COLO829 (cell line): ENCODE measurements around the gene LMAN2L.

Experiments
- DNase-seq: peaks from one replicate; pipeline ENCODE4 v3.0.0; 2012; ENCODE audit warnings: low spot score

LMAN2L gene

DNA sequence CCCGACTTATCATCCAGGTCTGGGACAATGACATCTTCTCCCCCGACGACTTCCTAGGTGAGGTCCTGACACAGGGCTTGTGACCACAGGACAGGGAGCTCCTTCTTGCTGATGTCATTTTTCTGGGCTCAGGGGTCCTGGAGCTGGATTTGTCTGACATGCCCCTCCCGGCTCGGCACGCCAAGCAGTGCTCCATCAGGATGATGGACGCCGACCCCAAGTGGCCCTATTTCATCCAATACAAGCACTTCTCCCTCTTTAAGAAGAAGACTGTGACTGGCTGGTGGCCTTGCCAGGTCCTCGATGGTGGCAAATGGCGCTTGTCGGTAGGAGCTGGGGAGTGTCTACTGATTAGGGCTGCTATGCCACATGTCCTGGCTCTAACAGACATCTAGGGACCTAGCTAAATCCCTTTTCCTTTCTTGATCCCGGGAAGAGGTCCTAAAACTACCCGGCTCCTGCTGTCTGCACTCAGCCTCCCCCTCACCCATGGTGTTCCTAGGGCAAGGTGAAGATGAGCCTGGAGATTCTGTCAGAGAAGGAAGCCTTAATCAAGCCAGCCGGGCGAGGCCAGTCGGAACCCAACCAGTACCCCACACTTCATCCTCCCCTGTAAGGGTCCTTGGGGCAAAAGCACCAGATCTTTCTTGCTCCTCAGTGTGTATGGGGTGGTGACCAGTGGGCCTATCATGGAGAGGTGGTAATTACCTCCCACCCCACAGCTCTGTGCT, 36.7 kb downstream of the LMAN2L start:
- no peak for DNase-seq

DNA sequence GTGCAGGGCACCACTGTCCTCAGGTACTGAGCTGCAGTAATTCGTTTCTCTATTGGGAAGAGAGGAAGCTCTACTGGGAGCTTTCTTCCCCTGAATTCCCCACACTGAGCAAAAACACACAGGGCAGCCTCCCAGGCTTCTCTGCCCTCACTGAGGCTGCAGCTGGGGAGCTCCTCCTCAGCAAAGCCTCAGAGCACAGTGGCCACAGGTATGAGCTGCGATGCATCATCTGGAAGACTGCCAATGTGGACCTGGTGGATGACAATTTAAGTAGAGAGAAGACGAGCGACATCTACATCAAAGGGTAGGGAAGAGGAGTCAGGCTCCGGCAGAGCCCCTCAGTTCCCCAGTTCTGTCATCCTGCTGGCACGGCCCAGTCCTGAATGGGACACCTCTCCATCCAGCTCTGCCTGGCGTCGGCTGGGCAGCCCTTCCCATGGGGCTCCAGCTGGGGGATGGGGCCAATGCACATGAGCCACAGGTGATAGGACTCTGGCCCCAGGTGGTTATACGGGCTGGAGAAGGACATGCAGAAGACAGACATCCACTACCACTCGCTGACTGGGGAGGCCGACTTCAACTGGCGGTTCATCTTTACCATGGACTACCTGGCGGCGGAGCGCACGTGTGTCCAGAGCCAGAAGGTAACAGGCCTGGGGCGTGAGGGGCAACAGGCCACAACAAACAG, 37.6 kb downstream of the LMAN2L start:
- no peak for DNase-seq

DNA sequence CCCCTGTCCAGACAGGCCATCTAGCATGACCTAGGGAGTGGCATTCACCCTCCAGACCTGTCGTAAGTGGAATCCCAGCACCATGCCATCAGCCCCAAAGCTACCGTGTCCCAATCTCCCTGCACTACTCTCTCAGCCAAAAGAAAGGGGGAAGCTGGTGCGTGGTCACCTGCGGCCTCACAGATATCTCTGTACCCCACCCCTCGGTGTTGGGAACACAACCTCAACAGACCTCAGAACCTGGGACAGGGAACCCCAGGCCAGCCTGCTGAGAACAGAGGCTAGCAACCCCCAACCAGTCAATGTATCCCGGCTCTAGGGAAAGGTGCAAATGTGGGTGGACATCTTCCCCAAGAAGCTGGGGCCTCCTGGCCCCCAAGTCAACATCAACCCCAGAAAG, 38.2 kb downstream of the LMAN2L start:
- no peak for DNase-seq

DNA sequence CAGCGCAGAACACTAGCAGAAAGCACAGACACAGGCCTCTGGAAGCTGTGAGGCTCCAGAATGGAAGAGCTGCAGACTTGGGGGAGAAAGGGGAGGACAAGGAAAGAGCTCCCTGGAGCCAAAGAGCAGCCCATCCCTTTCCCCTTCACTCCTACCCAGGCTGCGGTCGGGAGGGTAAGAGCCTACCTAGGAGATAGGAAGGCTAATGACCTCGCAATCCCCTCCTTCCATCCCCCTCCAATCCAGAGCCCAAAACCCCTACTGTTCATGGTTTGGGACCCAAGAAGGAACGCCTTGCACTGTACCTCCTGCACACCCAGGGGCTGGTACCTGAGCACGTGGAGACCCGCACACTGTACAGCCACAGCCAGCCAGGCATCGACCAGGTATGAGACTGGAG, 39.8 kb downstream of the LMAN2L start:
- DNase-seq = no peak

DNA sequence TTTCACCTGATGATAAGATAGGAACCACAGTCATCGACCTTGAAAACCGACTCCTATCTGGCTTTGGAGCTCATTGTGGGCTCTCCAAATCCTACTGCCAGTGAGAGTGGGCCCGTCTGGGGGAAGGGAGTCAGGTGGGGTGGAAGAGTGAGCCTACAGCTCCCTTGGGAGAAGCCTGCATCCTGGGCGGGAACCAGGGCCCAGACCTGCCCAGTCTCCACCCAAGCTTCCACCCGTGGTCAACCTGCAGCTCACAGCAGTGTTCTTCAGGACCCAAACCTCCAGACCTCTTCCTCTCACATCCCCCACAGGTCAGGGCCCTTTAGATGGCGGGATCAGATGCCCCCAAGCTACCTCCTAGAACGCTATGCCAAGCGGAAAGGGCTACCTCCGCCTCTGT, 40.2 kb downstream of the LMAN2L start:
- DNase-seq = no peak

DNA sequence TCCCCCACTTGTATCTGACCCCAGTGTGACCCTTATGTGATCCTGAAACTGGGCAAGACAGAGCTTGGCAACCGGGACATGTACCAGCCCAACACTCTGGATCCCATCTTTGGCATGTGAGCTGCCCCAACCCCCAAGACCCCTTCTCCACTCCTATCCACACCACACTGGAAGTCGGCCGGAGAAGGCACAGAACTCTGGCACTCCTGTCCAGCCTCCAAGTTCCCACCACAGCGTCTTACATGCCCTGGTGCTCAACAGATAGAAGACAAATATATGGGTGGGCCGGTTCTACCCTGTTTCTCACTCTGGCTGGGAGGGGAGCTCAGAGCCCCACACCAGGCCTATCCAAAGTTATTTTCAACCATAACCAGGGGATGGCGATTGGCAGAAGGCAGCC, 40.8 kb downstream of the LMAN2L start:
- no peak for DNase-seq

DNA sequence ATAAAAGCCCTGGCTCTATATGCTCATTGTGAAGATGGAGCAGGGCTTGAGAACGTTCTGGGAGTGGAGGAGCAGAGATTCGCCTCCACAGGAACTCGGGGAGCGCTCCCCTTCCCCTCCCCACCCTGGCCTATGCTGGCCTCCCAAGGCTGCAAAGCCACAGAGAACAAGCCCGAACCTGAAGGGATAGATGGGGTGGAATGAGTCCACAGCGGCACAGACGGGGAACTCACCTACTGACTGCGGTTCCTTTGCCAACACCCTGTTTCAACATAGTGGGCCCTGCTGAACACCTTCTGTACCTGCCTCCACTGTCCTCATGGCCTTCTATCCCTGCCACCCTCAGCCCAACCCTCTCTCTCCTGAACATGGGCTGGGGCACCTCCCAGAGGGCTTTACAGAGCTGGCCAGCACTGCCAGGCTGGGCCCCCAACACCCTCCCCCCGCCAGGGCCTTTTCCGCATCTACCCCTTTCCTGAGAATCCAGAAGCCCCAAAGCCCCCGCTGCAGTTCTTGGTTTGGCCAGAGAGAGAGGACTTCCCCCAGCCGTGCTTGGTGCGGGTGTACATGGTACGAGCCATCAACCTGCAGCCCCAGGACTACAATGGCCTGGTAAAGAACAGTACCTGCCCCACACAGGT, 41.5 kb downstream of the LMAN2L start:
- no peak for DNase-seq

DNA sequence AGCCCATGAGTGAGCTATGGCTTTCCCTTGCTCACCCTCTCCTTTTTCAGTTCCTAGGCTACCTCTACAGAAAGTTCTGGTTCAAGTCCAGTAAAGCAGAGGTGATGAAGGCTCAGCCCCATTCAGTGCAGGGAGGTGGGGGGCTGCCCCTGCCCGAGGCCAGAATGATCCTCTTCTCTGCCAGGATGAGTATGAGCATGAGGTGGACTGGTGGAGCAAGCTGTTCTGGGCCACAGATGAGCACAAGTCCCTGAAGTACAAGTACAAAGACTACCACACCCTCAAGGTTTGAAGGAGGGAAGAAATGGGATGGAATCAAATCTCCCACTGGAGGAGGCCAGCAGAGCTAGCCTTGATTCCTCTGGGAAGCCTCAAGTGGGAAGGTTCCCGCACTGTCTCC, 42.4 kb downstream of the LMAN2L start:
- DNase-seq = no peak

DNA sequence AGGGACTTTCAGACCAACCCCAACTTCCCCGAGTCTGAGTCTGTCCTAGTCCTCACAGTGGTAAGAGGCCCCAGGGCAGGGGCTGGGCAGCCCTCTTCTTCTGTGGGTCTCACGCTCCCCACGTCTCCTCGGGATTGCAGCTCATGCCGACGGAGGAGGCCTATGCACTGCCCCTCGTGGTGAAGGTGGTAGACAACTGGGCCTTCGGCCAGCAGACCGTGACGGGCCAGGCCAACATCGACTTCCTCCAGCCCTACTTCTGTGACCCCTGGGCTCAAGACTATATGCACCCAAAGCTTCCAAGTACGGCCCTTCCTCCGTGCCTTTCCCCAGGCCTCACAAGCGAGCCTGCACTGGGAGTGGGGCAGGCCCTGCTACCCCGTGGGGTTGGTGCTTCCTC, 44.3 kb downstream of the LMAN2L start:
- no peak for DNase-seq

DNA sequence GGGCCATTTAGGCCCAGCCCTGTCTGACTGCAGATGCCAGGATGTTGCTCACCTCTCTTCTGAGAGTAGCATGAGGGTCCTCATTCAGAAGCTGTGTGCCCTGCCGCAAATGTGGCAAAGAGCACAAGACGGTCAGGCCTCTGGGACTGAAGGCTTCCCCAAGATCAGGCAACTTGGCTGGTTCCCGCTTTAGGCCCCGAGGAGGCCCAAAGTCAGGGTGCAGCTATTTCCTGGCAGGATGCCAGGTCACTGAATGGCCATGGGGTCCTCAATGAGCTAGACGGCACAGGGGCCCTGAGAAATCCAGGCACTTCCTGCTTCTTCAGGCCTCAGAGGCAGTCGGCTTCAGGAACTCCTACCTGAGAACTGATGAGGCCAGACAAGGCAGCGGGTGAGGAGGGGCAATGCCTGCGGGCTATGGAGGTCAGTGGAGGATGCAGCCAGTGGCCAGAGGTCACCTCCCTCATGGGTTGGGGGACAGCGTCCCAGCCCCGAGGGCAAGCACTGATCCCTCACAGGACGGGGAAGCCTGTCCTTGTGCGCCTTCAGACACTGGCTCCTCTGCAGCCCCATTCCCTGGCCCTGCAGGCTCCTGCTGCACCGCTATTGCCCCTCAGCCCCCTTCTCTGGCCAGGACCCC, 44.9 kb downstream of the LMAN2L start:
- no peak for DNase-seq

DNA sequence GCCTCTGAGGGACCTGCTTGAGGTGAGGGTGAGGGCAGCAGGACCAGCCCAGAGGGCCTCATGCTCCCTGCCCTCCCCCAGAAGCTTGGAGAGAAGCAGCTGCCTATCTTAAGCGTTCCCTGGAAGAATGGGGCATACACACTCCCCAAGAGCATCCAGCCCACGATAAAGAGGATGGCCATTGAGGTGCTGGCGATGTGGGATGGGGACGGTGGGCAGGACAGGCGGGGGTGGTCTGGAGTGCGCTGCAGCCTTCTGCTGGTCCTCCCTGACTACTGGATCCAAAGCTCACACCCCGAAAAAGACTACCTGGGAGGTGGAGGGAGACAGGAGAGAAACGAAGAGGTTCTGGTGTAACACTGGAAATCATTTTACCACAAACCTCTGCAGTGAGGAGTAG, 45.6 kb downstream of the LMAN2L start:
- no peak for DNase-seq

DNA sequence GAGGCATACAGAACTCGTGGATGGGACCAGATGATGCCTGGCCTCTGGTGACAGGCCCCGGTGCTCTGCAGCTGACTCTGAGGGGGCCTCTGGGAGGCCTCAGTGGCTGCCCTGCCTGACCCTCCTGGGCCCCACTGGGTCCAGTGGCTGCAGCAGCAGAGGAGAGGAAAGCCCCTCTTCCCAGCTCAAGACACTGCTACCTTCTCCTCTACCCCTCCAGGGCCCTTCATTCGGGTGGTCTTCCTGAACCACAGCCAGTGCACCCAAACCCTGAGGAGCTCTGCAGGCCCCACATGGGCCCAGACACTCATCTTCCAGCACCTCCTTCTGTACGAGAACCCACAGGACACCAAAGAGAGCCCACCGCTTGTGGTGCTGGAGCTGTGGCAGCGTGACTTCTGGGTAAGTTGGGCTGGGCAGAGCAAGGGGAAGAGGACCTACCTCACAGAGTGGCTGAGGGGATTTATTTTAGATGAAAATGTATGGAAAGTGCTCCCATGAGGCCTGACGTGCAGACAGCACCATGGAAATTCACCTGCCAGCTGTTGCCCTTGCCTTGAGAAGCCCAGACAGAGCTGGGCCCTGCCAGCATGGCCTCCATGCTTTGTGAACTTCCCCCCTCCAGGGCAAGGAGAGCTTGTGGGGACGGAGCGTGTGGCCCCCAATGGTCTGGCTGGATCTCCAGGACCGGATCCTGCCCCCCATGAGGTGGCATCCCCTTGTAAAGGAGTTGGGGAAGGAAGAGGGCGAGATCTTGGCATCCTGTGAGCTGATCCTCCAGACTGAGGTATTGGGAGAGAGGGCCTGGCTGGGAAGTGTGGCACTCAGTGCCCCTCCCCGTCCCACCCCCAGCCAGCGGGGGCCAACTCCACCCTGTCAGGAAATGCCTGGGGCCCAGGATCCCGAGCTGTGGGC, 46.3 kb downstream of the LMAN2L start:
- DNase-seq = no peak

DNA sequence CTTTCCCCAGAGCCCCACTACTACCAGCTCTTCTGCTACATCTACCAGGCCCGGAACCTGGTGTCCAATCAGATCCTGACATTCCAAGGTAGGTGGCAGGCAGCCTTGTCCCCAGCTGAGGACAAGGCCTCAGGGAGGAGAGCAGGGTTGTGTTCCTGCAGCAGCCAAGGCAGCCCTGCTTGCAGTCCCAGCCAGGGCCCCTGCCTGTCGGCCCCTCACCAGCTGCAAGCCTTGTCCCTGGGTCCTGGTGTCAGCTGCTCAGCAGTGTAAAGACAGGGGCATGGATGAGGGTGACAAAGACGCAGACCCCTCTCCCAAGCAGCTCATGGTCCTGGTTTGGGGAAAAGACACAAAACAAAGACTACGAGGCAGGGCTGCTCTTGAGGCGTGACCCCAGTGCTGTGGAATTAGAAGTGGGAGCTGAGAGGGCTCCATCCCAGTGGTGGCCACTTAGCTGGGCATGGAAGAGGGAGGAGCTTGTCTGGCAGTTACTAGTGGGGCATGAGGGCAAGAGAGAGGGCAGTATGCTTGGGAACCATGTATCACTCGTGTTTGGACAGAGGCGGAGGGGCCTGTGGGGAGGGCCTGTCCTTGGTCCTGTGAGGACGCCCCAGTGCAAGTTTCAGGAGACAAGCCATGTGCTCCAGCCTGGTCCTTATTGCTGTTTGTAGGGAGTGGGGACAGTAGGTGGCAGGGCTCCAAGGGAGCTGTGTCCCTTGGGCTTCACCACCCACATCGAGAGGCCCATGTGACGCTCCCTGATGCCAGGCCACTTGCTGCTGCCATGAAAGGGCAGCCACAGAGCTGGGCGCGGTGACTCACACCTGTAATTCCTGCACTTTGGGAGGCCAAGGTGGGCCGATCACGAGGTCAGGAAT, 47.5 kb downstream of the LMAN2L start:
- no peak for DNase-seq

DNA sequence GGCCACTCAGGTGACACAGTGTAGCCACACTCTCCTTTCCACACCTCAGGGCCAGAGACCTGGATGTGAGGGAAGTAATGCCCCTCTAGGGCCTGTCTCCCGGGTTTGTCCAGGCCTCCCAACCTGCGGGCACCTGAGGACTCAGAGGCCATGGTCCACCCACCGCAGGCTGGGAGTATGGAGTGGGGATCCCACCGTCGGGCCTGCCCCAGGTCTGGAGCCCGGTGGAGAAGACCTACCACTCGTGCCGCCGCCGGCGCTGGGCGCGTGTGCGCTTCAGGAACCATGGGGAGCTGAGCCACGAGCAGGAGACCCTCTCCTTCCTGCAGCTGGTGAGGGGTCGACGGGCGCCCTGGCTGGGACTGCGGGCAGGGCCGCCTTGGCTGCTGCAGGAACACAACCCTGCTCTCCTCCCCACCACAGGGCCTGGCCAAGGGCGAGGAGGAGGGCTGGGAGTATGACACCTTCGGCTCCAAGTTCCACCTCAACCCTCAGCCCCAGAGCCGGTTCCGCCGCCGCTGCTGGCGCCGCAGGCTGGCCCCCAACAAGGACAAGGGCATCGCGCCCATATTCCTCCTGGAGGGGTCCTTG, 48.7 kb downstream of the LMAN2L start:
- no peak for DNase-seq

DNA sequence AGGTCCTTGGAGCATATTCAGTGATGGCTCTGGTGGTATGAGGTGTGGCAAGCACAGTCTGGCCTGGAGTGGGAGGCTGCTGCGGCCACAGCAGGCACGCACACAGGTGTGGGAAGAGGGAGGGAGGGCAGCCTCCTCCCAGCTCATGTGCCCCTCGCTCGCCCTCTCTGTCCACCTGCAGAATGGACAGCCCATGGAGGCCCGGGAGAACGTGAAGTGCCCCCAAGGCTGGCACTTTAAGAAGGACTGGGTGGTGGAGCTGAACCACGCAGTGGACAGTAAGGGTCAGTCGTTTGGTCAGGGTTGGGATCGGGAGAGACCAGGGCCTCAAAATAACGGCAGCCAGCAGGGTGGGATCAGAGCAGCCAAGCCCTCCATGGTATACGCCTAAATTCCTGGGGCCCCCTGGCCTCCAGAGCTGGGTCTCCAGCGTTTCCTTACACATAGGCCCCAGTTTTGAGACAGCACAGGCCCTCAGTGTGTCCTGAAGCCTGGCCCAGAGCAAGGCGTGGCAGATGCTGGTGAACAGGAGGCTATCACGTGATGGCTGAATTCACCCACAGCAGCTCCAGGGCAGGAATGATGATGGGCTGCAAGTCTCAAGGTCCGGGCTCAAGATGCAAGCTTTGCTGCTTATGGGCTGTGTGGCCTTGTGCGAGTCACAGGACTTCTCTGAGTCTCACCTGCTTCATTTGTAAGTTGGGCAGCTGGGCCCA, 49.4 kb downstream of the LMAN2L start:
- DNase-seq = no peak

DNA sequence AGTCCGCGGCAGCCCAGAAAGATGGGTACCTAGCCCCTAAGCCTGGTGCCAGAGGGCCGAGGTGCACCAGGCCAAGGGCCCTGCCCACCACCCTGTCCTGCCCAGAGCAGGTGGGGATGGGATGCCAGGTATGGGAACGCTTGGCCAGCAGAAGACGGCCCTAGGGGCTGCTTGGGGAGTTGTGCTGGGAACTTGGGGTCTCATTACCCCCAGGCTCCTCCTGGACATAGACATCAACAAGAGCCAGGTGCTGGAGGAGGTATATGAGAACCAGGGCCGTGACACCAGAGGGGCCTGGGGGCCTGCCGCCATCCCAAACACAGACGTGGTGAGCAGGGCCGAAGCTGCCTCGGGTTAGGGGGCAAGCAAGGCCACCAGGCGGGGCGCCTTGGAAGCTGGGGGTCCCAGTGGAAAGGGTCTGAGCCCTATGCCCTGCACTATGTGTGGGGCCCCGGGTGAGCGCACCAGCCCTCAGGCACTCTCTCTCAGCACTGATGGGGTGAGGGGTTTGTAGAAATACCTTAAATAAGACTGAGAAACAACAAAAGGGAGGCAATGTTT, 50.4 kb downstream of the LMAN2L start:
- DNase-seq = no peak

DNA sequence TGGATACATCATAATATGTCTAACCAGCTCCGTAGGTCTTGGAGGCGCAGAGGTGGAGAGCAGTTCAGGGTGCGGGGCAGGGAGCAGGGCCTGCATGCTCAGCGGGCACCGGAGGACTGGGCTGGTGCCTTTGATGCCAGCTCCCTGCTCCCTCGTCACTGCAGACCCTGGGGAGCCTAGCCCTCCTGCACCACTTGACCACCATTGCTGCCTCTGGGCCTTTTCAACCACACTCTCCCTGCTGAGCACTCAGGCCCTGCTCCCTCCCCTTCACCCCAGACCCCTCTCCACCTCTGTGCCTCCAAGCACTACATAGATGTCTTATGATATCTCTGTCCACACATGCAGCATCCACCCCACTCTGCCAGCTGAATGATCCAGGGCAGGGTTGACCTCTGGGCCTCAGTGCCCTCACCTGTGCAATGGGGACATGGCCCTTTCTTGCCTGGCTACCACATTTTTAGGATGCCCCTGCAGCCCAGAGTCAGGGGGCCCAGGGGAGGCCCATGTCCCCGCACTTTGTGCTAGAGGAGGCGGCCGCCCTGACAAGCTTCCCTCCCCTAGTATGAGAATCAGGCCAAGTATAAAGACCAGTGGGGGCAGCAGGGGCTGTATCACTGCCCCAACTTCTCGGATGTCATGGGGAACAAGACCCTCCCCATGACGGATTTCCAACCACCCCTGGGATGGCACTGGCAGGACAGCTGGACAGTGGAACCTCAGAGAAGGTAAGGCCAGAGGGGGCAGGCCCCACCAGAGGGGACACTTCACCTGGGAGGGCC, 51.0 kb downstream of the LMAN2L start:
- no peak for DNase-seq
